ENCODE results near the gene CAPN10.

DNA sequence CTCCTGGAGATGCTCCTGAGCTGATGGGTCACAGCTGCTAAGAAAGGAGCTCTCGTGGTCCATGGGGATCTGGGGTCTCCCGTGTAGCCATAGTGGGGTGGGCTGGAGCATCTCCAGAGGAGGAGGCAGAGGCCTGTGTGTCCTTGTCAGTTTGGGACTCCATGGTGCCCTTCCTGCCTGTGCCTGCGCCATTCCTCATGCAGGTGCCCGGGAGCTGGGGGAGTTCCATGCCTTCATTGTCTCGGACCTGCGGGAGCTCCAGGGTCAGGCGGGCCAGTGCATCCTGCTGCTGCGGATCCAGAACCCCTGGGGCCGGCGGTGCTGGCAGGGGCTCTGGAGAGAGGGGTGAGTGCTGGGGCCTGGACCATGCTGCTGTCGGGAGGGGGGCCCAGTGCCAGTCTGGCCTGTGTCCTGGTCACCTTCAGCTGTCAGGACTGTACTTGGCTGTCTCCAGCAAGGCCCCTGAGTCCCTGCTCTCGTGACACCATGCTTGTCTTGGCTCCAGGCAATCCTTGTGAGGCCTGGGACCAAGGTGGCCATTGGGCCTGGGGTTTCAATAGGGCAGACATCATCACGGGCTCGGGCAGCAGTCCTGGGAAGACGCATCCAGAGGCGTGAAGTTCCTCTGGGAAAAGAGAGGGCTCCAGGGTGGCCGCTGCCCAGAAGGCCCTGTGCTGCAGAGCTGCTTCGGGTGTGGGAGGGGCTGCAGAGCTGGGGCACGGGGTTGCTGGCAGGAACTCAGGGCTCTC, 7.3 kb downstream of the CAPN10 start:
- no peak for TF ChIP-seq ARNT (IDR thresholded peaks at IDR 0.05)
- TF ChIP-seq, protein P1, sequence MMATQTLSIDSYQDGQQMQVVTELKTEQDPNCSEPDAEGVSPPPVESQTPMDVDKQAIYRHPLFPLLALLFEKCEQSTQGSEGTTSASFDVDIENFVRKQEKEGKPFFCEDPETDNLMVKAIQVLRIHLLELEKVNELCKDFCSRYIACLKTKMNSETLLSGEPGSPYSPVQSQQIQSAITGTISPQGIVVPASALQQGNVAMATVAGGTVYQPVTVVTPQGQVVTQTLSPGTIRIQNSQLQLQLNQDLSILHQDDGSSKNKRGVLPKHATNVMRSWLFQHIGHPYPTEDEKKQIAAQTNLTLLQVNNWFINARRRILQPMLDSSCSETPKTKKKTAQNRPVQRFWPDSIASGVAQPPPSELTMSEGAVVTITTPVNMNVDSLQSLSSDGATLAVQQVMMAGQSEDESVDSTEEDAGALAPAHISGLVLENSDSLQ (IDR thresholded peaks at IDR 0.05) = no peak
- TF ChIP-seq FOXK2 (IDR thresholded peaks at IDR 0.05) = no peak
- TF ChIP-seq FOXM1 (IDR thresholded peaks at IDR 0.05; ENCODE audit: borderline replicate concordance) = no peak
- no peak for TF ChIP-seq SP1 (IDR thresholded peaks at IDR 0.05)
- no peak for TF ChIP-seq NFRKB (IDR thresholded peaks at IDR 0.05)
- TF ChIP-seq SUZ12 (IDR thresholded peaks at IDR 0.05) = no peak
- TF ChIP-seq HDGF (IDR thresholded peaks at IDR 0.05; ENCODE audit: borderline replicate concordance) = no peak
